Brain microvascular endothelial cell (primary cell): Measurements from ENCODE around the gene TRPM4.

ENCODE experiments used
- DNase-seq: peaks from one replicate; pipeline ENCODE4 v3.0.0-alpha.2; 2020
- H3K27ac ChIP-seq: fragments of 250-450 bp; sonication (Bioruptor Pico); 2 replicates; pipeline ENCODE4 v1.5.1; 2020; ENCODE audit warnings: mild to moderate bottlenecking, moderate library complexity
- H3K27me3 ChIP-seq: fragments of 250-450 bp; sonication (Bioruptor Pico); replicated peaks from 2 replicates; pipeline ENCODE4 v1.5.1; 2020; ENCODE audit warnings: mild to moderate bottlenecking
- H3K36me3 ChIP-seq: fragments of 250-450 bp; sonication (Bioruptor Pico); replicated peaks from 2 replicates; pipeline ENCODE4 v1.5.1; 2020; ENCODE audit warnings: mild to moderate bottlenecking
- H3K4me3 ChIP-seq: 2 replicates; pipeline ENCODE4 v1.5.1; 2011; ENCODE audit warnings: low read depth, mild to moderate bottlenecking, control low read depth, low read length, moderate library complexity
- in situ Hi-C: cut with HindIII; loops from 2 replicates; pipeline ENCODE4 v1.10.0; 2017; ENCODE audit warnings: low sequenced_read_pairs, low pct_ligation_motif_present
- TF ChIP-seq, protein P1 (sequence below): IDR thresholded peaks from 2 replicates; pipeline ENCODE4 v1.5.1; 2011; ENCODE audit warnings: low read depth, mild to moderate bottlenecking, moderate library complexity, low read length, control low read depth, inconsistent platforms; ENCODE audit errors: missing control alignments

The TRPM4 gene

DNA sequence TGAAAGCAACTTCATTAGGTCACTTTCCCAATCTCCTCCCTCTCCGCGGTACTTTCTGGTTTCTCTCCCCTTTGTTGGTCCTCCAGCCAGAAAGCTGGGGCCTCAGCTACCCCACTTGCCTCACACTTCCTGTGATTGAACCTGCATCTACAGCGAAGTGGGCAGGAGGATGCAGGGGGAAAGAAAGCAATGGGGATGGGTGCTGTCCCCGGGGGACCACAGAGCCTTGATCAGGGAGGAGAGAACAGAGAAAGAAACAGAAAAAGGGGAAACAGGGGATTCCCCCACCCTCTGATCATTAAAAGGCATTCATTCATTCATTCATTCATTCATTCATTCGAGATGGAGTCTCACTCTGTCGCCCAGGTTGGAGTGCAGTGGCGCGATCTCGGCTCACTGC, 74.2 kb downstream of the TRPM4 start:
- TF ChIP-seq, protein P1, sequence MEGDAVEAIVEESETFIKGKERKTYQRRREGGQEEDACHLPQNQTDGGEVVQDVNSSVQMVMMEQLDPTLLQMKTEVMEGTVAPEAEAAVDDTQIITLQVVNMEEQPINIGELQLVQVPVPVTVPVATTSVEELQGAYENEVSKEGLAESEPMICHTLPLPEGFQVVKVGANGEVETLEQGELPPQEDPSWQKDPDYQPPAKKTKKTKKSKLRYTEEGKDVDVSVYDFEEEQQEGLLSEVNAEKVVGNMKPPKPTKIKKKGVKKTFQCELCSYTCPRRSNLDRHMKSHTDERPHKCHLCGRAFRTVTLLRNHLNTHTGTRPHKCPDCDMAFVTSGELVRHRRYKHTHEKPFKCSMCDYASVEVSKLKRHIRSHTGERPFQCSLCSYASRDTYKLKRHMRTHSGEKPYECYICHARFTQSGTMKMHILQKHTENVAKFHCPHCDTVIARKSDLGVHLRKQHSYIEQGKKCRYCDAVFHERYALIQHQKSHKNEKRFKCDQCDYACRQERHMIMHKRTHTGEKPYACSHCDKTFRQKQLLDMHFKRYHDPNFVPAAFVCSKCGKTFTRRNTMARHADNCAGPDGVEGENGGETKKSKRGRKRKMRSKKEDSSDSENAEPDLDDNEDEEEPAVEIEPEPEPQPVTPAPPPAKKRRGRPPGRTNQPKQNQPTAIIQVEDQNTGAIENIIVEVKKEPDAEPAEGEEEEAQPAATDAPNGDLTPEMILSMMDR: no peak
- in situ Hi-C loops: no loop called here

DNA sequence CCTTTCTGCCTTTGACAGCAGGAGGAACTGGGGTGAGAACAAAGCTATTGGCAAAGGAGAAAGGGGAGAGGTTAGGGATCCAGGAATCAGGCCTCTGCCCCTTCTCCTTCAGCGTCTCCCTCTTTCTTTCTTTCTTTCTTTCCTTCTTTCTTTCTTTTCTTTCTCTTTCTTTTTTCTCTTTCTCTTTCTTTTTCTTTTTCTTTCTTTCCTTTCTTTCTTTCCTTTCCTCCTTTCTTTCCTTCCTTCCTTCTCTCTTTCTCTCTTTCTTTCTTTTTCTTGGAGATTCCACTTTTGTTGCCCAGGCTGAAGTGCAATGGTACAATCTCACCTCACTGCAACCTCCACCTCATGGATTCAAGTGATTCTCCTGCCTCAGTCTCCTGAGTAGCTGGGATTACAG, 75.6 kb downstream of the TRPM4 start:
- Histone ChIP-seq H3K27me3 (no peaks in the 10 kb centered on the region), H3K27ac (no peak overlapping the region), H3K4me3 (no peak overlapping the region), H3K36me3 (no peaks in the 10 kb centered on the region)
- DNase-seq: no peak
- in situ Hi-C loops: no loop called here
- TF ChIP-seq, protein P1: no peak

More for the DNA sequence above, 74.2 kb downstream of the TRPM4 start:
- no peak for DNase-seq
- H3K36me3 ChIP-seq: no peaks in the 10 kb centered on the region
- H3K27me3 ChIP-seq: no peaks in the 10 kb centered on the region
- no peak overlapping the region for H3K4me3 ChIP-seq
- no peak overlapping the region for H3K27ac ChIP-seq

DNA sequence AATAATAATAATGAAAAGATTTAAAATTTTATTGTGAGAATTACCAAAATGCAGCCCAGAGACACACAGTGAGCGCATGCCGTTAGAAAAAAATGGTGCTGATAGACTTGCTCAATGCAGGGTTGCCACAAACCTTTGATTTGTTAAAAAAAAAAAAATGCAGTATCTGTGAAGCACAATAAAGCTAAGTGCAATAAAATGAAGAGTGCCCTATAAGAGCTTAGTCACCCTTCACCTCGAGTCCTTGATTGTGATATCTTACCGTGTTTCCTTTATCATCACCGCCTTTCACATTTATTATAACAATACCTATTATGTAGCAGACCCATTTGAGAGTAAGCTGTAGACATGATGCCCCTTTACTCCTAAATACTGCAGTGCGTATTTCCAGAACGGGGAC, 84.2 kb downstream of the TRPM4 start:
- Histone ChIP-seq H3K36me3 (no peaks in the 10 kb centered on the region), H3K27me3 (no peaks in the 10 kb centered on the region), H3K27ac (no peak overlapping the region), H3K4me3 (no peak overlapping the region)
- TF ChIP-seq, protein P1: no peak
- in situ Hi-C loops: no loop called here
- DNase-seq: no peak

DNA sequence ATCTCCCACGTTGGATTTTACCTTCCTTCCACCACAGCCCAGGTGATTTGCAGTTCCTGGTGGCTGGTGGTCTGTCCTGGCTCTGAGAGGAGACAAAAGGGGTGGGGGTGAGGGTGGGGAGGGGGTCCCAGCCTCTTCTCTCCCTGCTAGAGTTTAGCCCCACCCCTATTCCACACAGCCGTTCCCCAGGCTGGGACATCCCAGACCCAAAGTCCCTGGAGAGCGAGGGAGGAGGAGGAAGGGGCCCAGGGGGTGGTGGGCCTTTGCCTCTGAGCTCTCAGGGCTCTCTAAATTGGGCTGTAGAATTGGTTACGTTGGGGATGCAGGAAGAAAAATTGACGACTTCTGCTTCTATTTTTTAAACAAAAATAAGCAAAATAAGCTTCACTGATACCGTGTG, 85.5 kb downstream of the TRPM4 start:
- no peaks in the 10 kb centered on the region for H3K36me3 ChIP-seq
- no peak for DNase-seq
- no peak overlapping the region for H3K27ac ChIP-seq
- in situ Hi-C loops: no loop called here
- TF ChIP-seq, protein P1: no peak
- H3K27me3 ChIP-seq: no peaks in the 10 kb centered on the region
- no peak overlapping the region for H3K4me3 ChIP-seq

DNA sequence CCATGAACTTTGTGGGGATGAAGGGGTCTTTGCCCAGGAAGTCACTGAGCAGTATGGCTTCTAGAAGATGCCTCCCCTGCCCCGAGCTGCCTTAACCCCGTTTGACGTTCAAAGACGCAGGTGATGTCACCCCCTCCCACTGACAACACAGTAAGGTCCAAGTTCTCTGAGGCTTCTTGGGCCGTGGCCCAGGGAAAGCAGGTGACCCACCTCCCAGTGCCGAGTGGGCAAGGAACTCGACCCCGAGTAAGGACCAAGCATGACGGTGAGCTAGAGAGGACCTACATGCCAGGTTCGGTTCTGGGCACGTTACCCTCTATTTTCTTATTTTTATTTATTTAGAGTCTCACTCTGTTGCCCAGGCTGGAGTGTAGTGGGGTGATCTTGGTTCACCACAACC, 86.1 kb downstream of the TRPM4 start:
- no peaks in the 10 kb centered on the region for H3K36me3 ChIP-seq
- in situ Hi-C loops: no loop called here
- TF ChIP-seq, protein P1: no peak
- H3K4me3 ChIP-seq: no peak overlapping the region
- H3K27ac ChIP-seq: no peak overlapping the region
- DNase-seq: no peak
- H3K27me3 ChIP-seq: no peaks in the 10 kb centered on the region

DNA sequence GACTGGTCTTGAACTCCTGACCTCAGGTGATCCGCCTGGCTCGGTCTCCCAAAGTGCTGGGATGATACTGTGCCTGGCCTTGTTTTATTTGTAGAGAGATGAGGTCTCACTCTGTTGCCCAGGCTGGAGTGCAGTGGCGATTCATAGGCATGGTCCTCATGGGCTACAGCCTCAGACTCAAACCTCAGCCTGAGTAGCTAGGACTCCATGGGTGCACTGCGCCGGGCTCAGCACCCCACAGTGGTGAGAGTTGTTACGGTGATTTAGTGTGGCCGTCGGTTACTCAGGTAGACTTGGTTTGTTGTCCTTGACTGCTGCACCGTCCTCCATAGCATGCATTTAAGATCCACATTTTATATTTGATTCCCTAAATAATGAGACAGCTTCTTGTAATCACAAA, 86.7 kb downstream of the TRPM4 start:
- no peak for DNase-seq
- Histone ChIP-seq H3K27me3 (no peaks in the 10 kb centered on the region), H3K27ac (no peak overlapping the region), H3K4me3 (no peak overlapping the region), H3K36me3 (no peaks in the 10 kb centered on the region)
- in situ Hi-C loops: no loop called here
- TF ChIP-seq, protein P1: no peak
